WI38 (cell line): ENCODE results near the gene HBQ1.

Source experiments
- H3K4me3 ChIP-seq: 2 replicates; pipeline ENCODE4 v1.5.1; 2011; ENCODE audit warnings: low read depth, mild to moderate bottlenecking, control low read depth, low read length
- CTCF ChIP-seq: IDR thresholded peaks from 2 replicates; pipeline ENCODE4 v1.5.1; 2012; ENCODE audit warnings: low read depth, mild to moderate bottlenecking, control low read depth, low read length

Gene HBQ1

GRCh38 chr16:185691-186090 lies 5.4 kb downstream of the HBQ1 start:
- TF ChIP-seq CTCF = no peak
- H3K4me3 ChIP-seq = no peak overlapping the region

DNA sequence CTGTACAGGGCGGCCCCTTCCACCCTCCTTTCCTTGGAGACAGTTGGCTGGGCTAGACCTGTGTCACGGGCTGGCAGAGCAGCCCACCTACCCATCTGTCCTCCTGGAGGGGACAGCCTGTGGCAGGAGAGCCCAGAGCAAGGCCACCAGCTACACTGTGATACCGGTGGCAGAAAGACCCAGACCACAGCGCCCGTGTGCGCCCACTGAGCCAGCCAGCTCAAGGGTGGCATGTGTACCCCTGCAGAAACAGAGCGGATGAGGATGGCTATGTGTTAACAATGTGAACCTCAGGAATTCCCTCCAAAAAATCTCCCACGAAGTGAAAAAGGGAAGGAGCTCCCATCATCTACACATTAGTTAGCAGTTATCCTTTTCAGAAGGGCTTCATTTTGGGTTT lies 7.1 kb downstream of the HBQ1 start:
- no peak overlapping the region for H3K4me3 ChIP-seq
- no peak for TF ChIP-seq CTCF

GRCh38 chr16:188674-189073 lies 8.4 kb downstream of the HBQ1 start:
- no peak overlapping the region for H3K4me3 ChIP-seq
- TF ChIP-seq CTCF = no peak

- H3K4me3 ChIP-seq = no peak overlapping the region
- no peak for TF ChIP-seq CTCF
Observed at GRCh38 chr16:189604-190186, 9.4 kb downstream of the HBQ1 start.

DNA sequence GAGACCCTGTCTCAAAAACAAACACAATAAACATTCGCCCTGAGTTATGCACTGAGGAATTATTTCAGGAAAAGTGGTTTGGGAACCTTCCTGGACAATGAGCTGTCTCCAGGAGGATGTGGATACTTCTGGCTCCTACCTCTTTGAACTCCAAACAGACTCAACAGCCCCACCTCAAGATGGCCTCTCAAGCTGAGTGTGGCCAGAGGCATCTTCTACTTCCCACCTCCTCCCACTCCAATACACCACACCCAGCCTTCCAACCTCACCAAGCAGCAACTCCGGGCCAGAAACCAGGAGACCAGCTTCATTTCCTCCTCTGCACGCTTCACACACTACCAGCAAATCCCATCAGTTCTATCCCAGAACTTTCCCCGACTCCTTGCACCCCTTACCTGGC lies 11.6 kb downstream of the HBQ1 start:
- TF ChIP-seq CTCF = no peak
- H3K4me3 ChIP-seq = no peak overlapping the region

DNA sequence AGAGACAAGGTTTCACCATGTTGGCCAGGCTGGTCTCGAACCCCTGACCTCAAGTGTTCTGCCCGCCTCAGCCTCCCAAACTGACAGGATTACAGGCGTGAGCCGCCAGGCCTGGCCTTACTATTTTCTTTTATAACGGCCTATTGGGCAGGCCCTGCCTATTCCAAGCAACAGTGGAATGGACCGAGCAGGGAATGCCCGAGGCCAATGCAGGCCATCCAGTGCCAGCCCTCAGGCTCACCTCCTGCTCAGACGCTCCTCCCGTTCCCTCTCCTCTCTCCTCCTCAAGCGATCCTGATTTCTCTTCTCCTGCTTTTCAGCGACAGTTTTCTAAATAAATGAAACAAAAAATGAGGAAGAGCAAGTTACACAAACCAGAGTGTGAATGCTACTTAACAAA lies 12.4 kb downstream of the HBQ1 start:
- no peak overlapping the region for H3K4me3 ChIP-seq
- TF ChIP-seq CTCF = no peak

GRCh38 chr16:193441-193840 lies 13.2 kb downstream of the HBQ1 start:
- no peak overlapping the region for H3K4me3 ChIP-seq
- no peak for TF ChIP-seq CTCF
